NCI-H2107 treated with DMSO at 0.1 percent for 48 hours (cell line): ENCODE results near the gene TYRP1.

ENCODE experiments used
- DNase-seq: peaks from one replicate; lab custom pipeline; 2025; ENCODE audit not compliant: unreplicated experiment; lab: John Stamatoyannopoulos, UW

The TYRP1 gene

GRCh38 chr9:12730927-12731326, 37.7 kb downstream of the TYRP1 start:
- DNase-seq = no peak

GRCh38 chr9:12732971-12733370, 39.8 kb downstream of the TYRP1 start:
- DNase-seq = no peak

GRCh38 chr9:12735665-12736064, 42.5 kb downstream of the TYRP1 start:
- DNase-seq = no peak

GRCh38 chr9:12737871-12738270, 44.7 kb downstream of the TYRP1 start:
- no peak for DNase-seq

- no peak for DNase-seq
Observed at GRCh38 chr9:12739014-12739652, 45.9 kb downstream of the TYRP1 start.

GRCh38 chr9:12740845-12741244, 47.7 kb downstream of the TYRP1 start:
- no peak for DNase-seq

GRCh38 chr9:12748016-12748415, 54.8 kb downstream of the TYRP1 start:
- DNase-seq = no peak

- no peak for DNase-seq
Observed at GRCh38 chr9:12748954-12749353, 55.8 kb downstream of the TYRP1 start.

- DNase-seq = no peak
Observed at GRCh38 chr9:12753931-12754330, 60.7 kb downstream of the TYRP1 start.

GRCh38 chr9:12759761-12760160, 66.6 kb downstream of the TYRP1 start:
- DNase-seq = peak; percentile 5
